ENCODE data around the gene CYSRT1.

The CYSRT1 gene

DNA sequence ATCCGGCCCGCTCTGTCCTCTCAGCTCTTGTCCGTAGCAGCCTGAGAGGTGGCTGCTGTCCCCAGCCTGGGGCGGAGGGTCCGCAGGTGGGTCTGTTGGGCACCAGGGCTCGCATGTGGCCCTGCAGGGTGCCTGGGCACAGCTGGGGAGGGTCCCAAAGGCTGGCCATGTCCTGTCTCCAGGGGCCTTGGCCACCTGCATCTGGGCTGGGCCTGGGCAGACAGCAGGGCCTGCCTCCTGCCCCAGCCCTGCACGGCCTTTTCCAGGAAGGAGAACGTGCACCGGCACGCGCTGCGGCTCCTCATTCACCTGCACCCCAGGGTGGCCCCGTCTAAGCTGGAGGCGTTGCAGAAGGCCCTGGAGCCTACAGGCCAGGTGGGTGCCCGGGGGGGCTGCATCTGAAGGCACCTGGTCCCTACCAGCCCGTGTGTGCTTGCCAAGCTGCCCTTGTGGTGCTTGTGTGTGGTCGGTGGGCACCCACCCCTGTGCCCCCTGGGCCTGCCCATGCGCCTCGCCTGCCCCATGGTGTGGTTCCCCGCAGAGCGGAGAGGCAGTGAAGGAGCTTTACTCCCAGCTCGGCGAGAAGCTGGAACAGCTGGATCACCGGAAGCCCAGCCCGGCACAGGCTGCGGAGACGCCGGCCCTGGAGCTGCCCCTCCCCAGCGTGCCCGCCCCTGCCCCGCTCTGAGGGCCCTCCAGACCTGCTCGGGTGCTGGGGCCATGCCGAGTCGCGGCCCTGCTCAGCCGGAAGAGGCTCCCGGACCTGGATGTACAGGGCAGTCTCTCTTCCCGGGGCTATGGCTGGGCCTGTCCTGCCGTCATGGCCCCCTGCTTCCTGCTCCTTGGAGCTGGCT, 47.5 kb downstream of the CYSRT1 start:
- ATAC-seq, result no peak

DNA sequence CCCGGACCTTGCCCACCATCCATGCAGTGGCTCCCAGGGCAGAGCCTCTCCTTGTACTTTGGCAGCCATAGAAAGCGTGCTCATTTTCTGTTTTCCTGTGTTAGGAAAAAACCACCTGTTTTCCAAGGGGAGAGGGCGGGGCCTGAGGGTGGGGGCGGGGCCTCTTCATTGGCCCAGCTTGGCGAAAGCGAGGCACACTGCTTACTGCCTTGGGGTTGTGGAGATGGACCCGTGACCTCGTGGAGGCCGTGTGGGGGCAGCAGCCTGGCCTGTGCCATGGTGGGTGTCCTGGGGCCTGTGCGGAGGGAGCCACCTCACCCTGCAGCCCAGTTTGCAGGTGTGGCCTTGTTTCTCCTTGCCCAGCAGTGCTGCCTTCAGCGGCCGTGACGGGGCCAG, 48.1 kb downstream of the CYSRT1 start:
- ATAC-seq, result no peak
- no peak for DNase-seq

More for the DNA sequence above, 47.5 kb downstream of the CYSRT1 start:
- DNase-seq, result no peak

DNA sequence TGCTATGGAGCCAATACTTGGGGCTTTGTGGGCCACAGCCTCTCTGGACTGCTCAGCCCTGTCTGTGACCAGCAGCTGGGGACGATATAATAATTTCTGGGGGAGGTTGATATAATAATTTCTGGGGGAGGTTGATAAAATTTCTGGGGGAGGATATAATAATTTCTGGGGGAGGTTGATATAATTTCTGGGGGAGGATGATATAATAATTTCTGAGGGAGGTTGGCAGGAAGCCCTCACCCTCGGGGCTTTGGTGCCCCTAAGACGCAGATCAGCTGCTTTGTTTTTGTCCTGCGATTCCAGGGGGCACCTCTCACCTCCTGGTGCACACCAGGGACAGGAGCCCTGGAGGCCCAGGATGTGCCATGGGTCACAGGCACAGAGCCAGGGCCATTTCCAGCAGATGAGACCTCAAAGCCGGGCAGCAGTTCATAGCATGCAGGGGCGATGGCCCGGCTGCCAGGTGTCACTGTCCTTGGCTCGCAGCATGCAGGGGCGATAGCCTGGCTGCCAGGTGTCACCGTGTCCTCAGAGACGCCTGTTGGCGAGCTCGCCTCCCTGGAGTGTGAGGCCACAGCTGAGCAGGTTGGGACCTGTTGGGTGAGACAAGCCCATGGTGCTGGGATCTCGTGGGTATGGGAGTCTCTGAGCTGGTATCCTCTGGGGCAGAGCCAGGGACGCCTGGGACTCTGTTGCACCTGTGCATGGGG, 48.8 kb downstream of the CYSRT1 start:
- no peak for DNase-seq
- ATAC-seq, result no peak

DNA sequence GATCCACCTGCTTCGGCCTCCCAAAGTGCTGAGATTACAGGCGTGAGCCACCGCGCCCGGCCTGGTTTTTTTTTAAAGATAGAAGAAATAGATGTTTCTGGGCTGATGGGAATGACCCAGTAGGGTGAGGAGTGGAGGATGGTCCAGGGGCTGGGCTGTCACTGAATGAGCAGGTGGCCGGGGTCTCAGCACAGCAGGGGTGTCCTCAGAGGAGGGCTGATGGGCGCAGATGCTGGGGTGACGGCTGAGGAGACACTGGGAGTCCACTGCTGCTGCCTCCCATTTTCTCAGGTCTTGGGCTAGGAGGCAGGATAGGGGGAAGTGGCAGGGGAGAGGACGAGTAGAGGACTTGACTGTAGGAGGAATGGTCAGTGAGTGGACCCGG, 50.2 kb downstream of the CYSRT1 start:
- no peak for ATAC-seq
- DNase-seq, result no peak
